ENCODE data around the gene HCAR3. TPM values are rescaled to one million over a fixed set of nuclear protein-coding genes. Genes with fewer than 3 reads are reported as not detected.

Gene HCAR3
- total and polyA plus RNA-seq, 2 of the 13 experiments (the other 11 are each of a cell fraction or from before 2014, with no cell fraction given) = 0.11 to 12.8 TPM

- Histone ChIP-seq H3K4me1 (ENCODE audit: insufficient read depth, low read length) (peaks cover 29% of the 10 kb centered on the region), H3K79me2 (ENCODE audit: insufficient read depth, low read length) (no peaks in the 10 kb centered on the region), H3K27ac (ENCODE audit: extremely low read length, insufficient read depth, low read length) (no peak overlapping the region), H4K20me1 (ENCODE audit: insufficient read depth, low read length) (no peaks in the 10 kb centered on the region), H3K9ac (ENCODE audit: insufficient read depth, low read depth, low read length) (no peak overlapping the region), H3K9me3 (ENCODE audit: low read length) (no peaks in the 10 kb centered on the region), H3K4me2 (ENCODE audit: low read depth, low read length) (no peak overlapping the region), H3K36me3 (replicated peaks in 1 of 2; ENCODE audit: control insufficient read depth in 1 of 2, insufficient read depth in 2 of 2, low read length in 2 of 2) (no peaks in the 10 kb centered on the region), H3K4me3 (replicated peaks in 1 of 3; ENCODE audit: insufficient read depth in 1 of 3, low read depth in 2 of 3, low read length in 3 of 3) (no peak overlapping the region), H3K27me3 (ENCODE audit: control insufficient read depth in 1 of 2, insufficient read depth in 2 of 2, low read length in 2 of 2) (no peaks in the 10 kb centered on the region), H2AFZ (ENCODE audit: low read length) (no peak overlapping the region)
- POLR2A ChIA-PET = interaction anchor here (0.7 kb wide), 1 partner anchor 9 kb away, joined by 3 read pairs; no protein-coding TSS in a partner anchor
- BruUV-seq (replicated peaks) = no TSS peak
- DNase-seq (ENCODE audit: low spot score) (no peak), FAIRE-seq (no peak), ATAC-seq (no peak)
- 25% methylated on average over 5 of the region's 5 CpGs for WGBS (ENCODE audit: low lambda C conversion rate)
- TF ChIP-seq ZNF7 (CRISPR knock-in tag; IDR thresholded peaks at IDR 0.05) (no peak), ZNF180 (CRISPR knock-in tag; IDR thresholded peaks at IDR 0.05; ENCODE audit: borderline replicate concordance, low read depth) (no peak), REPIN1 (CRISPR knock-in tag; IDR thresholded peaks at IDR 0.05; ENCODE audit: borderline replicate concordance, low read depth) (no peak), ZNF672 (CRISPR knock-in tag; IDR thresholded peaks at IDR 0.05) (no peak), ZFX (CRISPR knock-in tag; IDR thresholded peaks at IDR 0.05; ENCODE audit: low read depth) (no peak), ZNF234 (CRISPR knock-in tag; conservative IDR thresholded peaks at IDR 0.05) (no peak), ZNF33B (CRISPR knock-in tag; IDR thresholded peaks at IDR 0.05) (no peak), POGZ (CRISPR knock-in tag; IDR thresholded peaks at IDR 0.05) (no peak), ZMYM4 (CRISPR knock-in tag; IDR thresholded peaks at IDR 0.05) (no peak), NFIC (IDR thresholded peaks at IDR 0.05; ENCODE audit: low read length) (no peak), CREBL2 (CRISPR knock-in tag; IDR thresholded peaks at IDR 0.05; ENCODE audit: borderline replicate concordance) (no peak), HMG20B (CRISPR knock-in tag; conservative IDR thresholded peaks at IDR 0.05) (no peak), TARDBP (CRISPR knock-in tag; IDR thresholded peaks at IDR 0.05) (no peak), SRSF4 (IDR thresholded peaks at IDR 0.05; ENCODE audit: low read depth, low read length, poor library complexity, severe bottlenecking) (no peak)
- CTCF ChIA-PET (ENCODE audit: low intra/inter-chr PET ratio, low total read pairs) = no interaction called here
- in situ Hi-C loops (cut with HindIII; ENCODE audit: extremely low pct_ligation_motif_present, low pct_unique_long_range_greater_than_20kb) (no loop called here), intact Hi-C loops (cut with micrococcal nuclease; ENCODE audit: unreplicated experiment) (loop anchor here (10.0 kb wide), 1 partner anchor 55 kb away; no protein-coding TSS in a partner anchor)
These were observed 47.1 kb downstream of the HCAR3 start for GRCh38 chr12:122669397-122670070.
